Measurements from ENCODE around the gene TXNRD1. TPM values are rescaled to one million over a fixed set of nuclear protein-coding genes. Genes with fewer than 3 reads are reported as not detected.
"Not testable (repeated sequence)": the region's sequence is repeated elsewhere in the genome, so short reads cannot be mapped to it uniquely, and the experiment has no call there.

The TXNRD1 gene
- total RNA-seq, 2 donors from 2014 or later, result 75.8 to 103 TPM

- Mint-ChIP-seq H3K36me3 (peaks cover 17% of the 10 kb centered on the region), H3K4me1 (ENCODE audit: low read depth in 2 of 2) (peaks cover 4 to 6% of the 10 kb centered on the region in 2 donors), H3K27me3 (no peaks in the 10 kb centered on the region), H3K9me3 (no peaks in the 10 kb centered on the region), H3K27ac (peak overlapping the region; percentile 1 to 13), H3K4me3 (no peak overlapping the region)
- ATAC-seq (no peak), DNase-seq (ENCODE audit: low spot score) (no peak)
These were observed 98.1 kb downstream of the TXNRD1 start for GRCh38 chr12:104313568-104314241.

- no peak for DNase-seq (ENCODE audit: low spot score)
- Mint-ChIP-seq H3K36me3 (peaks cover 20% of the 10 kb centered on the region), H3K9me3 (no peaks in the 10 kb centered on the region), H3K4me3 (no peak overlapping the region), H3K4me1 (ENCODE audit: low read depth in 2 of 2) (peaks cover 4 to 6% of the 10 kb centered on the region in 2 donors), H3K27me3 (no peaks in the 10 kb centered on the region), H3K27ac (peak overlapping the region; percentile 1 to 13)
- no peak for ATAC-seq
These were observed 98.6 kb downstream of the TXNRD1 start for GRCh38 chr12:104314242-104314614.

- Mint-ChIP-seq H3K4me3 (no peak overlapping the region), H3K27ac (peak overlapping the region in 1 of 2 donors; percentile 23), H3K36me3 (peaks cover 29% of the 10 kb centered on the region), H3K9me3 (no peaks in the 10 kb centered on the region), H3K27me3 (no peaks in the 10 kb centered on the region), H3K4me1 (ENCODE audit: low read depth in 2 of 2) (peaks cover 4 to 6% of the 10 kb centered on the region in 2 donors)
- DNase-seq (ENCODE audit: low spot score), result no peak
- no peak for ATAC-seq
These were observed 100.0 kb downstream of the TXNRD1 start for GRCh38 chr12:104315326-104316224.

GRCh38 chr12:104316936-104317335, 101.4 kb downstream of the TXNRD1 start:
- Mint-ChIP-seq H3K27me3 (no peaks in the 10 kb centered on the region), H3K36me3 (peaks cover 40% of the 10 kb centered on the region), H3K4me3 (no peak overlapping the region), H3K27ac (no peak overlapping the region), H3K4me1 (ENCODE audit: low read depth in 2 of 2) (peaks cover 4 to 6% of the 10 kb centered on the region in 2 donors), H3K9me3 (no peaks in the 10 kb centered on the region)
- no peak for DNase-seq (ENCODE audit: low spot score)
- ATAC-seq, result no peak

GRCh38 chr12:104317538-104318210, 102.1 kb downstream of the TXNRD1 start:
- peaks cover 43% of the 10 kb centered on the region for H3K36me3 Mint-ChIP-seq

GRCh38 chr12:104319028-104319427, 103.4 kb downstream of the TXNRD1 start:
- Mint-ChIP-seq H3K4me1 (ENCODE audit: low read depth in 2 of 2) (peaks cover 0 to under 1% of the 10 kb centered on the region in 2 donors), H3K27me3 (no peaks in the 10 kb centered on the region), H3K27ac (no peak overlapping the region), H3K4me3 (no peak overlapping the region), H3K36me3 (peaks cover 39% of the 10 kb centered on the region), H3K9me3 (no peaks in the 10 kb centered on the region)
- ATAC-seq (no peak), DNase-seq (ENCODE audit: low spot score) (no peak)

More at GRCh38 chr12:104317538-104318210, 102.1 kb downstream of the TXNRD1 start:
- no peak overlapping the region for H3K4me3 Mint-ChIP-seq
- no peaks in the 10 kb centered on the region for H3K9me3 Mint-ChIP-seq
- DNase-seq (ENCODE audit: low spot score), result no peak
- no peaks in the 10 kb centered on the region for H3K27me3 Mint-ChIP-seq
- no peak overlapping the region for H3K27ac Mint-ChIP-seq
- peaks cover 4 to 6% of the 10 kb centered on the region in 2 donors for H3K4me1 Mint-ChIP-seq (ENCODE audit: low read depth in 2 of 2)
- no peak for ATAC-seq

- ATAC-seq (no peak), DNase-seq (ENCODE audit: low spot score) (no peak)
- Mint-ChIP-seq H3K27ac (no peak overlapping the region), H3K9me3 (no peaks in the 10 kb centered on the region), H3K36me3 (peaks cover 45% of the 10 kb centered on the region), H3K27me3 (no peaks in the 10 kb centered on the region), H3K4me3 (no peak overlapping the region), H3K4me1 (ENCODE audit: low read depth in 2 of 2) (no peaks in the 10 kb centered on the region)
These were observed 104.5 kb downstream of the TXNRD1 start for GRCh38 chr12:104319918-104320626.

- no peak for ATAC-seq
These were observed 105.0 kb downstream of the TXNRD1 start for GRCh38 chr12:104320627-104321024.

GRCh38 chr12:104321949-104322348, 106.4 kb downstream of the TXNRD1 start:
- no peaks in the 10 kb centered on the region for H3K4me1 Mint-ChIP-seq (ENCODE audit: low read depth in 2 of 2)
- DNase-seq (ENCODE audit: low spot score), result no peak
- H3K27me3 Mint-ChIP-seq, result no peaks in the 10 kb centered on the region
- no peak for ATAC-seq
- H3K9me3 Mint-ChIP-seq, result no peaks in the 10 kb centered on the region
- peaks cover 39% of the 10 kb centered on the region for H3K36me3 Mint-ChIP-seq
- H3K4me3 Mint-ChIP-seq, result no peak overlapping the region
- H3K27ac Mint-ChIP-seq, result no peak overlapping the region

More at GRCh38 chr12:104320627-104321024, 105.0 kb downstream of the TXNRD1 start:
- Mint-ChIP-seq H3K27me3 (no peaks in the 10 kb centered on the region), H3K4me3 (no peak overlapping the region), H3K4me1 (ENCODE audit: low read depth in 2 of 2) (no peaks in the 10 kb centered on the region), H3K36me3 (peaks cover 41% of the 10 kb centered on the region), H3K27ac (no peak overlapping the region), H3K9me3 (no peaks in the 10 kb centered on the region)
- no peak for DNase-seq (ENCODE audit: low spot score)

- not testable (repeated sequence) for DNase-seq (ENCODE audit: low spot score); H3K4me1 Mint-ChIP-seq (ENCODE audit: low read depth in 2 of 2); H3K4me3 Mint-ChIP-seq; H3K9me3 Mint-ChIP-seq; H3K27ac Mint-ChIP-seq; H3K27me3 Mint-ChIP-seq; ATAC-seq
- H3K36me3 Mint-ChIP-seq, result peaks cover 39% of the 10 kb centered on the region
These were observed 107.0 kb downstream of the TXNRD1 start for GRCh38 chr12:104322533-104322932.

- Mint-ChIP-seq H3K27me3 (no peaks in the 10 kb centered on the region), H3K4me1 (ENCODE audit: low read depth in 2 of 2) (no peaks in the 10 kb centered on the region), H3K27ac (no peak overlapping the region), H3K4me3 (no peak overlapping the region), H3K36me3 (peaks cover 39% of the 10 kb centered on the region), H3K9me3 (no peaks in the 10 kb centered on the region)
- ATAC-seq (no peak), DNase-seq (ENCODE audit: low spot score) (no peak)
These were observed 108.3 kb downstream of the TXNRD1 start for GRCh38 chr12:104323899-104324298.

- H3K36me3 Mint-ChIP-seq, result peaks cover 14% of the 10 kb centered on the region
- H3K27ac Mint-ChIP-seq; H3K4me3 Mint-ChIP-seq; H3K9me3 Mint-ChIP-seq; H3K27me3 Mint-ChIP-seq; ATAC-seq; H3K4me1 Mint-ChIP-seq (ENCODE audit: low read depth in 2 of 2); DNase-seq (ENCODE audit: low spot score): not testable (repeated sequence)
These were observed 112.7 kb downstream of the TXNRD1 start for GRCh38 chr12:104328278-104328677.

- no peaks in the 10 kb centered on the region for H3K27me3 Mint-ChIP-seq
- peaks cover 16% of the 10 kb centered on the region for H3K36me3 Mint-ChIP-seq
- no peaks in the 10 kb centered on the region for H3K9me3 Mint-ChIP-seq
- no peaks in the 10 kb centered on the region for H3K4me1 Mint-ChIP-seq (ENCODE audit: low read depth in 2 of 2)
- ATAC-seq (no peak), DNase-seq (ENCODE audit: low spot score) (no peak)
- H3K4me3 Mint-ChIP-seq, result no peak overlapping the region
- H3K27ac Mint-ChIP-seq, result no peak overlapping the region
These were observed 113.2 kb downstream of the TXNRD1 start for GRCh38 chr12:104328790-104329189.

All from natural killer cell treated with Interleukin-12 subunit alpha and Interleukin-12 subunit beta and Interleukin-15 and Interleukin-18, amount 100 ng/mL, for 72 hours (primary cell).